Fibroblast of villous mesenchyme (primary cell): ENCODE measurements around the gene NELFE. TPM values are rescaled to one million over a fixed set of nuclear protein-coding genes. Genes with fewer than 3 reads are reported as not detected.

ENCODE experiments used
- DNase-seq: peaks from one replicate; pipeline ENCODE4 v3.0.0-alpha.2; 2010; ENCODE audit warnings: low read depth
- H3K4me3 ChIP-seq: 2 replicates; pipeline ENCODE4 v1.5.1; 2011; ENCODE audit warnings: low read depth, mild to moderate bottlenecking, low read length
- total RNA-seq: library from RNA; depleted of rRNA; stranded (reverse); fragments of >200 nt; gene quantifications from 2 replicates; pipeline ENCODE4 v1.2.3, GENCODE V29; 2012
- TF ChIP-seq, protein P1 (sequence below): IDR thresholded peaks from 2 replicates; pipeline ENCODE4 v1.5.1; 2012; ENCODE audit warnings: low read depth, mild to moderate bottlenecking, low read length; ENCODE audit not compliant: insufficient read depth

NELFE gene
- total RNA-seq, 1 donor, result 106 TPM

DNA sequence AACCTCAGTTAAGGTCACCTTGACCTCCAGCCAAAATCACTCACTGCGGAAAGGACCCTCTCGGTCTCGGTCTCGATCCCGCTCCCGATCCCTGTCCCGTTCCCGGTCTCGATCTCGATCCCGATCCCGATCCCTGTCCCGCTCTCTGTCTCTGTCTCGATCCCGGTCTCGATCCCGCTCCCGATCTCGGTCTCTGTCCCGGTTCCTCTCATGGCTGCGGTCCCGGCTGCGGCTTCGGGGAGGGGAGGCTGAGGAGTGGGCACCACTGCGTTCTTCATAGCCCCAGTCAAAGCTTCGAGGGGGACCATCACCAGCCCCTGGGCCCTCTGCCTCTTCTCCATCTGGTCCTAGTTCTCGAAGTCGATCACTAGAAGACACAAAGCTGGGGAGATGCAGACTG, 4.3 kb downstream of the NELFE start:
- DNase-seq, result no peak

DNA sequence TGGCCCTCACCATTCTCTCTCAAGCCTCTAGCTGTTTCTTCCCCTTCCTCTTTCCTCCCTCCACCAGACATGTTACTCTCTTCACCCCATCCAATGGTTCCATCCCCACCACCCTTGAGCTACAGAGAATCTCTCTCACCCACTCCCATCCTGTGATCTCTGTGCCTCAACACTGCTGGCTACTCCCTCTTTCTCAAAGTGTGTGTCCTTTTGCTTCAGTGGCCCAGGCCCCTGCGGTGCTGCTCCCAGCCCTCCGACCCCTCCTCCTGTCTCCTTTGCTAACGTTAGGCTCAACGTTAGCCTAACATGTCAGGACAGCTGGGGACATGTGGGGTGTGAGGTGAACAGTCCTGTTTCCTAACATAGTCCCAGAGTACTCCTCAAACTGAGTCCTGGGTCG, 5.9 kb downstream of the NELFE start:
- no peak overlapping the region for H3K4me3 ChIP-seq
- TF ChIP-seq, protein P1, sequence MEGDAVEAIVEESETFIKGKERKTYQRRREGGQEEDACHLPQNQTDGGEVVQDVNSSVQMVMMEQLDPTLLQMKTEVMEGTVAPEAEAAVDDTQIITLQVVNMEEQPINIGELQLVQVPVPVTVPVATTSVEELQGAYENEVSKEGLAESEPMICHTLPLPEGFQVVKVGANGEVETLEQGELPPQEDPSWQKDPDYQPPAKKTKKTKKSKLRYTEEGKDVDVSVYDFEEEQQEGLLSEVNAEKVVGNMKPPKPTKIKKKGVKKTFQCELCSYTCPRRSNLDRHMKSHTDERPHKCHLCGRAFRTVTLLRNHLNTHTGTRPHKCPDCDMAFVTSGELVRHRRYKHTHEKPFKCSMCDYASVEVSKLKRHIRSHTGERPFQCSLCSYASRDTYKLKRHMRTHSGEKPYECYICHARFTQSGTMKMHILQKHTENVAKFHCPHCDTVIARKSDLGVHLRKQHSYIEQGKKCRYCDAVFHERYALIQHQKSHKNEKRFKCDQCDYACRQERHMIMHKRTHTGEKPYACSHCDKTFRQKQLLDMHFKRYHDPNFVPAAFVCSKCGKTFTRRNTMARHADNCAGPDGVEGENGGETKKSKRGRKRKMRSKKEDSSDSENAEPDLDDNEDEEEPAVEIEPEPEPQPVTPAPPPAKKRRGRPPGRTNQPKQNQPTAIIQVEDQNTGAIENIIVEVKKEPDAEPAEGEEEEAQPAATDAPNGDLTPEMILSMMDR, result no peak
- no peak for DNase-seq

More for the DNA sequence above, 4.3 kb downstream of the NELFE start:
- H3K4me3 ChIP-seq, result no peak overlapping the region
- TF ChIP-seq, protein P1, result no peak

DNA sequence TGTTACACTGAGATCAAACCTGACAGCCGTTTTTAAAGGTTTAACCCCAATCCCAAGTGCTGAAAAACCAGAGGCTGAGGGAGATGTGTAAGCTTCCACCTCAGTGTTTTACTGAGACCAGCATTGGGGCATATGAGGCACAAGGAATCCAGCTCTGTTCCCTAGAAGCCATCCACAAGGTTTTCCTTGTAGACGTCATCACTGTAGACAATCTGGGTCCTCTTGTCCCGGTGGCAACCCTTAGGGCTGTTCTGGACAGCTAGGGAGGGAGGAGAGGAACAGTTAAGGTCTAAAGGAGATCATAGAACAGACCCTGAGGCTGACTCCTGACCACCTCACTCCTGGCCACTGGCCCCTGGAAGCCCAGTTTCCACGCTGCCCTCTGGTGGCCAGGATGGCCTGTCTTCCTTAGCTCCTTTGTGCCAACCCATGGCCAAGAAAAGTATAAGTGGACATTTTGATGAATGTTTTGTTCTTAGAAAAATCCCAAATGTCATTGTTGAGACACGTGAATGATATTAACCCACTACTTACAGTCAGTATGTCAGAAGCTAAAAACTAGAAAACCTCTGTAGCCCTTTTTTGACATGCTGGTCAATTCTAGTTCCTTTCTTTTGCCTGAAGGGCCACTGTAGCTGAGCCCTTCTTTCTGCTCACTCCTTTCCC, 6.5 kb downstream of the NELFE start:
- no peak overlapping the region for H3K4me3 ChIP-seq
- TF ChIP-seq, protein P1, result peak; percentile 86
- DNase-seq, result peak; percentile 65

DNA sequence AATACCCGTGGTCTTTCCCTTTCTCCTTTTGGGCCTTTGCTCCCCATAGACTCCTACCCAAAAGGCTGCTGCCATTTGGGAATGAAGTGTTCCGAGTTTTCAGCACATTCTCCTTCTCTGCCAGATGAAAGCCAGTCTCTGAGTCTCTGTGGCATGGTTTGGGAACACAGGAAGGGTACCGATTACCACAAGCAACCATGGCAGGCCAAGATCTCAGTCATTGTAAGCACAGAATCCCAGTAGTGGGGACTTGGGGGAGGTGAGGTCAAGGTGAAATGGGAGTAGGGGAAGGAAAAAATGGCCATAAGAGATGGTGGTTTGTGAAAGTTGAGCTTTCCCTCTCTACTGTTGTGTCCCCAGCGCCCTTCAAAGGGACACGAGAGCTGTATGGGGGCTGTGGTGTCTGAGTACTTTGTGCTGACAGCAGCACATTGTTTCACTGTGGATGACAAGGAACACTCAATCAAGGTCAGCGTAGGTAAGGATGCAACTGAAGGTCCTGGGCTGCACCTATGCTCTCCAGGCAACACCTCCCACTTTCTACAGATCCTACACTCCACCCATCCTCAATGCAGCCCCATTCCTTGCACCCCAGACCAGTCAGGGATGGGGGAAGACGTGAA, 8.7 kb downstream of the NELFE start:
- TF ChIP-seq, protein P1, result no peak
- no peak overlapping the region for H3K4me3 ChIP-seq
- no peak for DNase-seq

DNA sequence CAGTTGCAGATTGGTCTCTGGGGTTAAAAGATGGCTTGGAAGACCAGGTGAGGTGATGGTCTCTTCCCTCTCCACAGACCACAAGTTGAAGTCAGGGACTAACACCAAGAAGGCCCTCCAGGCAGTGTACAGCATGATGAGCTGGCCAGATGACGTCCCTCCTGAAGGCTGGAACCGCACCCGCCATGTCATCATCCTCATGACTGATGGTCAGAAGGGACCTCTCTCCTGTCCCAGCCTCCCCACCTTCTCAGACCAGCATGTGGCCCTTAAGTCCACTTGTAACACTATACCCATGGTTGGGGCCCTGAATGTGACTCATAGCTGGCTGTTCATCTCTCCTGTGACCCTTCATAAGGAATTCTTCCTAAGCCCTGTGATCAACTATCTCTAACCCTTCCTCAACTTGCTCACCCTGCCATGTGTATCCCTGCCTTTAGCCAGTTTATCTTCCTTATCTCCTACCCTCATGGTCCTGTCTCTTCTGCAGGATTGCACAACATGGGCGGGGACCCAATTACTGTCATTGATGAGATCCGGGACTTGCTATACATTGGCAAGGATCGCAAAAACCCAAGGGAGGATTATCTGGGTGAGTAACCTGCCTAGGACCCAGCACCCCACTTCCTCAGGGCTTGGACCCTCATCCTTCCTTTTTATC, 9.9 kb downstream of the NELFE start:
- no peak overlapping the region for H3K4me3 ChIP-seq
- peak; percentile 39 for DNase-seq
- TF ChIP-seq, protein P1, result no peak

DNA sequence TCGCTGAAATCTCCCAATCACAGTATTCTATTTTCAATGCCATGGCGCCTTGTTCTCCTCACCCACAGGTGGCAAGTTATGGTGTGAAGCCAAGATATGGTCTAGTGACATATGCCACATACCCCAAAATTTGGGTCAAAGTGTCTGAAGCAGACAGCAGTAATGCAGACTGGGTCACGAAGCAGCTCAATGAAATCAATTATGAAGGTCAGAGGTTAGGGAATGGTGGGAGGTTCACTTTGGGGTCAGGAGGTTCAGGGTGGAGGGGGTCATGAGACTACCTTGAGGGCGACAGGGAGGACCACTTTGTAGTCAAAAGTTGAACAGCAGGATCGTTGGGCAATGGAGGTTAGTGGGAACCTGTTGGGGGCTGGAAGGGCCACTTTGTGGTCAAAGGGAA, 10.5 kb downstream of the NELFE start:
- TF ChIP-seq, protein P1, result no peak
- no peak for DNase-seq

DNA sequence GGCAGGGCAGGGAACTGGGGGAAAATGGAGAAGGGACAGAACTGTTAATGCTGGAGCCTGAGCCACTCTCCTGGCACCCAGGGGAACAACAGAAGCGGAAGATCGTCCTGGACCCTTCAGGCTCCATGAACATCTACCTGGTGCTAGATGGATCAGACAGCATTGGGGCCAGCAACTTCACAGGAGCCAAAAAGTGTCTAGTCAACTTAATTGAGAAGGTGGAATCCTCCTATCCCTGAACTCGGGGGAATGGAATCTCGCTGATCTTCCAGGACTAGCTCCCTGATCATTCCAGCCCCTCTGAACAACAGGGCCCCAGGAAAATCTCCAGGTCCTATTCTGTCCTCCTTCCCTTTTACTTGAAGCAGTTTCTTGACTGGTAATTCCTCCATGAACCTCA, 10.9 kb downstream of the NELFE start:
- no peak overlapping the region for H3K4me3 ChIP-seq
- no peak for DNase-seq
- TF ChIP-seq, protein P1, result no peak

More for the DNA sequence above, 10.5 kb downstream of the NELFE start:
- H3K4me3 ChIP-seq, result no peak overlapping the region
